Lung (tissue), 12 donors: Measurements from ENCODE around the gene COMMD4. TPM values are rescaled to one million over a fixed set of nuclear protein-coding genes. Genes with fewer than 3 reads are reported as not detected.
"Not testable (repeated sequence)": the region's sequence is repeated elsewhere in the genome, so short reads cannot be mapped to it uniquely, and the experiment has no call there.

Experiments
- ATAC-seq: fragments of 200-7000 bp; cut with Tn5 transposase; one replicate; pipeline ENCODE4 v1.9.1; 2020; ENCODE audit warnings: moderate number of reproducible peaks; ENCODE audit not compliant: insufficient read depth, low FRiP score
- DNase-seq, 3 donors: peaks; one replicate each; pipeline ENCODE4 v3.0.0-alpha.2; 2013 to 2017
- H3K27ac ChIP-seq, 2 donors: one replicate each; pipeline ENCODE4 v1.5.1; 2013; ENCODE audit warnings: mild to moderate bottlenecking in 2 of 2, moderate library complexity in 2 of 2, control low read depth in 1 of 2, inconsistent platforms in 1 of 2, low read depth in 1 of 2, low read length in 1 of 2
- H3K27me3 ChIP-seq, 3 donors: one replicate each; pipeline ENCODE4 v1.5.1; 2013; ENCODE audit warnings: low read length in 2 of 3; ENCODE audit not compliant: control insufficient read depth in 3 of 3, insufficient read depth in 3 of 3
- H3K36me3 ChIP-seq, 4 donors: one replicate each; pipeline ENCODE4 v1.5.1; 2013; ENCODE audit warnings: low read length in 4 of 4, mild to moderate bottlenecking in 1 of 4, moderate library complexity in 1 of 4; ENCODE audit not compliant: control insufficient read depth in 4 of 4, insufficient read depth in 4 of 4
- H3K4me1 ChIP-seq, 5 donors: one replicate each; pipeline ENCODE4 v1.5.1; 2013; ENCODE audit warnings: low read length in 5 of 5, mild to moderate bottlenecking in 2 of 5, moderate library complexity in 1 of 5; ENCODE audit not compliant: control insufficient read depth in 5 of 5, insufficient read depth in 5 of 5
- H3K4me3 ChIP-seq: one replicate; pipeline ENCODE4 v1.5.1; 2013; ENCODE audit warnings: mild to moderate bottlenecking, control low read depth, moderate library complexity
- H3K9ac ChIP-seq, 2 donors: one replicate each; pipeline ENCODE4 v1.5.1; 2013; ENCODE audit warnings: low read length in 2 of 2, control low read depth in 1 of 2; ENCODE audit not compliant: insufficient read depth in 1 of 2
- H3K9me3 ChIP-seq, 4 donors: one replicate each; pipeline ENCODE4 v1.5.1; 2013; ENCODE audit warnings: low read length in 3 of 4, mild to moderate bottlenecking in 1 of 4, moderate library complexity in 1 of 4; ENCODE audit not compliant: control insufficient read depth in 4 of 4, insufficient read depth in 3 of 4
- WGBS, 2 donors: extraction: QIAGEN DNeasy Blood & Tissue Kit; methylation state at CpG; one replicate each; pipeline ENCODE4 v1.1.7; 2013; 5-methylcytosine and 5-hydroxymethylcytosine counted together
- polyA plus RNA-seq, 2 donors: library from polyadenylated mRNA; stranded (reverse); fragments of 200-250 nt; gene quantifications; one replicate each; pipeline ENCODE4 v1.2.1, GENCODE V29; 2013
- total RNA-seq, 2 donors: library from RNA; depleted of rRNA in 1 of 2; stranded (reverse); fragments of >200 nt in 1 of 2; gene quantifications; one replicate each; pipeline ENCODE4 v1.2.1, GENCODE V29; 2014 to 2021
- TF ChIP-seq, protein P1 (sequence below): IDR thresholded peaks from 2 replicates; pipeline ENCODE4 v1.5.1; 2012; ENCODE audit warnings: mild to moderate bottlenecking; ENCODE audit errors: control extremely low read depth, extremely low read depth
- donor health status: control.
- donor health status: control.
- donor health status: Bipolar disorder and iron deficiency.
- donor health status: healthy.
- donor health status: DM: yes; HTN: yes; CAD: no.

COMMD4 gene
- total and polyA plus RNA-seq, 4 donors, result 36.2 to 135 (median 88.1) TPM

- no peaks in the 10 kb centered on the region for H3K27me3 ChIP-seq
- no peak overlapping the region for H3K9ac ChIP-seq
- WGBS, 2 donors, result 66 to 74% methylated on average over 10 of the region's 10 CpGs
- TF ChIP-seq, protein P1, sequence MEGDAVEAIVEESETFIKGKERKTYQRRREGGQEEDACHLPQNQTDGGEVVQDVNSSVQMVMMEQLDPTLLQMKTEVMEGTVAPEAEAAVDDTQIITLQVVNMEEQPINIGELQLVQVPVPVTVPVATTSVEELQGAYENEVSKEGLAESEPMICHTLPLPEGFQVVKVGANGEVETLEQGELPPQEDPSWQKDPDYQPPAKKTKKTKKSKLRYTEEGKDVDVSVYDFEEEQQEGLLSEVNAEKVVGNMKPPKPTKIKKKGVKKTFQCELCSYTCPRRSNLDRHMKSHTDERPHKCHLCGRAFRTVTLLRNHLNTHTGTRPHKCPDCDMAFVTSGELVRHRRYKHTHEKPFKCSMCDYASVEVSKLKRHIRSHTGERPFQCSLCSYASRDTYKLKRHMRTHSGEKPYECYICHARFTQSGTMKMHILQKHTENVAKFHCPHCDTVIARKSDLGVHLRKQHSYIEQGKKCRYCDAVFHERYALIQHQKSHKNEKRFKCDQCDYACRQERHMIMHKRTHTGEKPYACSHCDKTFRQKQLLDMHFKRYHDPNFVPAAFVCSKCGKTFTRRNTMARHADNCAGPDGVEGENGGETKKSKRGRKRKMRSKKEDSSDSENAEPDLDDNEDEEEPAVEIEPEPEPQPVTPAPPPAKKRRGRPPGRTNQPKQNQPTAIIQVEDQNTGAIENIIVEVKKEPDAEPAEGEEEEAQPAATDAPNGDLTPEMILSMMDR, result no peak
- H3K9me3 ChIP-seq, result no peaks in the 10 kb centered on the region
- no peak overlapping the region for H3K4me3 ChIP-seq
- H3K4me1 ChIP-seq, result no peaks in the 10 kb centered on the region
- H3K36me3 ChIP-seq, result no peaks in the 10 kb centered on the region
- DNase-seq (no peak), ATAC-seq (no peak)
- H3K27ac ChIP-seq, result no peak overlapping the region
These were observed 7.2 kb upstream of the COMMD4 start for GRCh38 chr15:75328493-75329314.

GRCh38 chr15:75329571-75329970, 6.3 kb upstream of the COMMD4 start:
- ATAC-seq (no peak), DNase-seq (no peak)
- Histone ChIP-seq H3K4me1 (no peaks in the 10 kb centered on the region), H3K9ac (no peak overlapping the region), H3K9me3 (no peaks in the 10 kb centered on the region), H3K27me3 (no peaks in the 10 kb centered on the region), H3K36me3 (no peaks in the 10 kb centered on the region), H3K4me3 (no peak overlapping the region), H3K27ac (no peak overlapping the region)
- TF ChIP-seq, protein P1, result no peak
- WGBS, 2 donors, result 93 to 100% methylated on average over 2 of the region's 2 CpGs

- not testable (repeated sequence) for H3K27ac ChIP-seq, H3K27me3 ChIP-seq, ATAC-seq, H3K36me3 ChIP-seq, DNase-seq, H3K9ac ChIP-seq, H3K4me3 ChIP-seq, H3K9me3 ChIP-seq
- H3K4me1 ChIP-seq, result peaks cover 0 to 13% (median 4%) of the 10 kb centered on the region in 5 donors
- 83 to 92% methylated on average over 7 of the region's 7 CpGs for WGBS, 2 donors
These were observed 3.8 kb upstream of the COMMD4 start for GRCh38 chr15:75332093-75332492.

GRCh38 chr15:75333654-75334419, 2.0 kb upstream of the COMMD4 start:
- H3K9me3 ChIP-seq, H3K9ac ChIP-seq, ATAC-seq, H3K36me3 ChIP-seq, H3K4me3 ChIP-seq, H3K27ac ChIP-seq, DNase-seq, H3K27me3 ChIP-seq: not testable (repeated sequence)
- peaks cover 0 to 13% (median 4%) of the 10 kb centered on the region in 5 donors for H3K4me1 ChIP-seq
- WGBS, 2 donors, result 90 to 95% methylated on average over 15 of the region's 15 CpGs
